ENCODE data around the gene TPO.

TPO gene

GRCh38 chr2:1450915-1451314 lies 37.7 kb downstream of the TPO start:
- no peak for DNase-seq (ENCODE audit: low read depth)

- DNase-seq (ENCODE audit: low read depth): no peak
These were observed 38.2 kb downstream of the TPO start for GRCh38 chr2:1451422-1451821.

- no peak for DNase-seq (ENCODE audit: low read depth)
These were observed 40.3 kb downstream of the TPO start for GRCh38 chr2:1453561-1453960.

- DNase-seq (ENCODE audit: low read depth): no peak
These were observed 41.1 kb downstream of the TPO start for GRCh38 chr2:1454346-1454745.

- no peak for DNase-seq (ENCODE audit: low read depth)
These were observed 42.2 kb downstream of the TPO start for GRCh38 chr2:1455466-1455865.

- no peak for DNase-seq (ENCODE audit: low read depth)
These were observed 45.2 kb downstream of the TPO start for GRCh38 chr2:1458432-1458831.

- DNase-seq (ENCODE audit: low read depth): no peak
These were observed 46.5 kb downstream of the TPO start for GRCh38 chr2:1459727-1460126.

- no peak for DNase-seq (ENCODE audit: low read depth)
These were observed 47.7 kb downstream of the TPO start for GRCh38 chr2:1460851-1461418.

- no peak for DNase-seq (ENCODE audit: low read depth)
These were observed 48.5 kb downstream of the TPO start for GRCh38 chr2:1461507-1462390.

- no peak for DNase-seq (ENCODE audit: low read depth)
These were observed 49.7 kb downstream of the TPO start for GRCh38 chr2:1462994-1463393.

- no peak for DNase-seq (ENCODE audit: low read depth)
These were observed 59.1 kb downstream of the TPO start for GRCh38 chr2:1472350-1472749.

- no peak for DNase-seq (ENCODE audit: low read depth)
These were observed 63.4 kb downstream of the TPO start for GRCh38 chr2:1476617-1477195.

GRCh38 chr2:1477196-1478040 lies 64.2 kb downstream of the TPO start:
- DNase-seq (ENCODE audit: low read depth): no peak

GRCh38 chr2:1478311-1479305 lies 65.3 kb downstream of the TPO start:
- no peak for DNase-seq (ENCODE audit: low read depth)

GRCh38 chr2:1479346-1479745 lies 66.1 kb downstream of the TPO start:
- DNase-seq (ENCODE audit: low read depth): no peak

GRCh38 chr2:1480671-1481076 lies 67.4 kb downstream of the TPO start:
- no peak for DNase-seq (ENCODE audit: low read depth)

GRCh38 chr2:1481406-1482252 lies 68.4 kb downstream of the TPO start:
- DNase-seq (ENCODE audit: low read depth): no peak

- no peak for DNase-seq (ENCODE audit: low read depth)
These were observed 69.0 kb downstream of the TPO start for GRCh38 chr2:1482253-1482675.

- no peak for DNase-seq (ENCODE audit: low read depth)
These were observed 69.7 kb downstream of the TPO start for GRCh38 chr2:1482981-1483380.

GRCh38 chr2:1483551-1483950 lies 70.3 kb downstream of the TPO start:
- no peak for DNase-seq (ENCODE audit: low read depth)
